DMS53 treated with DMSO at 0.1 percent for 48 hours (cell line): ENCODE results near the gene DNMT1.

Experiments used
- DNase-seq: peaks from one replicate; lab custom pipeline; 2025; ENCODE audit not compliant: unreplicated experiment; lab: John Stamatoyannopoulos, UW

DNMT1 gene

DNA sequence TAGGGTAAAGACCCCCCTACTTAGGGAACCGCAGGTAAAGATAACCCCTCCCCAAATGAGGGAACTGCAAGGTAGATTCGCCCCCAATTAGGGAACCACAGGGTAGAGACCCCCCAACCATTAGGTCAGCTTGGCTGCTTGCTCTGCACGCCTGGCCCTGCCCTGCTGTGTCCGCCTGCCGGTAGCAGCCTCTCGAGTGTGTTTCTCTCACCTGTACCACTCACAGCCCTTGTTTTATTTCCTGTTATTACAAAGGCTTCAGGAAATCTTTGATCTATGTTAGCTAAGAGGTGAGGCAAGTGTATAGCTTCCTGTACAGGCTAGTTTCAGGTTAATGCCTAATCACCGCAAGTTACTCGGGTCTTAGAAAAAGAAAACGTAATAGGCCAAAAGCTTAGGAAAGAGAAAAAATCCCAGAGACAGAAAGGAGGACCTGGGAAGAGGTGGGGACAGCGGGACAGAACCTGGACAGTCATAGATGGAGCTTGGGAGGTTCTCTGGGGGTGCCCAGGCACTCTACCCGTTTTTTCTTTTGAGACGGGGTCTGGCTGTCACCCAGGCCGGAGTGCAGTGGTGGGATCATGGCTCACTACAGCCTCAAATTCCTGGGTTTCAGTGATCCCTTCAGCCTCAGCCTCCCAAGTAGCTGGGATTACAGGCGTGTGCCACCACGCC, 51.9 kb downstream of the DNMT1 start:
- DNase-seq = no peak

DNA sequence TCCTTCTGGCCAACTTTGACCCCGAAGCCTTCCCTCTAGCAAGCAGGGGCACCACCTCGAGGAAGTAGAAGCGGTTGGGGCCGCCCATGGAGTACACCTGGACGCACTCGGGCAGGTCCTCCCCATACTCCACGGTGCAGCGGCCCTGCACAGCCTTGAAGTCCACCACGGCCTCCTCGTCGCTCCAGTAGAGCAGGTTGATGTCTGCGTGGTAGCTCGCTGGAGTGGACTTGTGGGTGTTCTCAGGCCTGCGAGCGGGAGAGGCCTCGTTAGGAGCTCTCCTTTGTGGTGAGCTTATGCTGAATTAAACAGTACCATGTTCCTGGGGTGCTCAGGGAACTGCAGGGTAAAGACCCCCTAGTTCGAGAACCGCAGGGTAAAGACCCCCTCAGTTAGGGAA, 52.8 kb downstream of the DNMT1 start:
- no peak for DNase-seq

DNA sequence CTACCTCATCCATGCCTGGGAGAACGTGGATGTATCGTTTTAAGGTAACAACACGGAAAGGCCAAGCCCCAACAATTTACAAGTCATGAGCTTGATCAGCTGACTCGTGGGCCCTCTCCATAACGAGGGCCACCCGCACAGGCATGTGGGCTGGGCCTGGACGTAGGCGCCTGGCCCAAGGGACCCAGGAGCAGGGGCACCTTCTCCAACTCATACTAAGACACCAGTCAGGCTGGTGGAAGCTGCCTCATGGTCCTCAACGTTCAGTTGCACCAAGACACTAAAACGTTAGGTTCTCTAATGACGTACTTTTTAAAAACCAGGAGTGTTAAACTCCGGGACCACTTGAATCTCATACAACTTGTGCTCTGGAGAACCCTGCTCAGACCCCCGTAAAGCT, 53.3 kb downstream of the DNMT1 start:
- DNase-seq = no peak

DNA sequence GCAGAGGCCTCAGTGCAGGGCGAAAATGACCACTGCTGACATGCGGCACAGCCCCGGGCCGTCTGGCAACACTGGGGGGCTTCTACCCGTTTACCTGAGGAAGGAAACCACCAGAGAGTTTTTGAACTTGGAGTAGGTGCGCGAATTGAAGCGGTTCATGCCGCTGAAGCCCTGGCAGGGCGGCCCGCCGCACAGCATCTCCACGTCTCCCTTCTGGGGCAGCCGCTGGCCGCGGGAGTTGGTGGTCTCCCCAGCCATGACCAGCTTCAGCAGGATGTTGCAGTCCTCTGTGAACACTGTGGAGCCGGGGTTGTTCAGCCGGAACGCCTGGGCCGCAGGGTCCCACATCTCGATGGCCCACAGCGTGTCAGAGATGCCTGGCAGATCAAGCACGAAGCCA, 54.8 kb downstream of the DNMT1 start:
- no peak for DNase-seq

DNA sequence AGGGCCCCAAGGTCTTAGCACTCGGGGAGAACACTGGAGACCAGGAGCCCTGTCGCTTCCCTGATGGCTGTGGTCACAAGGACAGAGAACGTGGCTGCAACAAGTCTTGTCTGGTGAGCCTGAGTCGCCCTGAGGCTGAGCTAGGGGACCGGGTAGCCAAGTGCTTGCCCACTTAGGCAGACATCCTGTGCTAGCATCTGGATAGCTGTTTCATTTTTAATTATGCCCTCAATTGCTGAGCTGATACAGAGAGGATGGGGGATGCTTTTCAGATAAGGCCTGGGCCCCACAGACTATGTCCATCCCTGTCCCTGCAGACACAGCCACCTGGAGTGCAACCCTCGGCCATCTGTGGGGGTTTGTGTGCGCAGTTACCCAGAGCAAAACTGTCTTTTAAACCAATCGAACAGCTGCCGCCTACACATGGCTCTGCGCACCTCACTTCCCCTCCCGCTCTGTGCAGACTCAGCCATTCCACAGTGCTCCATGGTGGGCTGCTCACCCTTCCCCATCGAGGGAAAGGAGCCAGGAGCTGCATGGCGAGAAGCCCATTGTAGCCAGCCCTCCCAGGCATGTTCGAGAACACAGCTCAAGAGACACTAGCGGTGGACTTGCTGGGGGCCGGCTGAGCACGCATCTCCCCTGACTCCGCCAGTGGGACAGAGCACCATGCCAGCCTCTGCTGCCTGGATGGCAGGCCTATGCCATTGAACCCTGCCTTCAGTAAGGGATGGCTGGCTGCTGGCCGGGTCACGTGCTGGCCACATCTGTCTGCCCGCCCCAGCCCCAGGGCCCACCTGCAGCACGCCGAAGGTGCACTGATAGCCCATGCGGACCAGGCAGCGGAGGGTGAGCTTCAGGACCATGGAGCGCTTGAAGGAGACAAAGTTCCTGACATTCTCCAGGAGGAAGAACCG, 55.6 kb downstream of the DNMT1 start:
- no peak for DNase-seq

DNA sequence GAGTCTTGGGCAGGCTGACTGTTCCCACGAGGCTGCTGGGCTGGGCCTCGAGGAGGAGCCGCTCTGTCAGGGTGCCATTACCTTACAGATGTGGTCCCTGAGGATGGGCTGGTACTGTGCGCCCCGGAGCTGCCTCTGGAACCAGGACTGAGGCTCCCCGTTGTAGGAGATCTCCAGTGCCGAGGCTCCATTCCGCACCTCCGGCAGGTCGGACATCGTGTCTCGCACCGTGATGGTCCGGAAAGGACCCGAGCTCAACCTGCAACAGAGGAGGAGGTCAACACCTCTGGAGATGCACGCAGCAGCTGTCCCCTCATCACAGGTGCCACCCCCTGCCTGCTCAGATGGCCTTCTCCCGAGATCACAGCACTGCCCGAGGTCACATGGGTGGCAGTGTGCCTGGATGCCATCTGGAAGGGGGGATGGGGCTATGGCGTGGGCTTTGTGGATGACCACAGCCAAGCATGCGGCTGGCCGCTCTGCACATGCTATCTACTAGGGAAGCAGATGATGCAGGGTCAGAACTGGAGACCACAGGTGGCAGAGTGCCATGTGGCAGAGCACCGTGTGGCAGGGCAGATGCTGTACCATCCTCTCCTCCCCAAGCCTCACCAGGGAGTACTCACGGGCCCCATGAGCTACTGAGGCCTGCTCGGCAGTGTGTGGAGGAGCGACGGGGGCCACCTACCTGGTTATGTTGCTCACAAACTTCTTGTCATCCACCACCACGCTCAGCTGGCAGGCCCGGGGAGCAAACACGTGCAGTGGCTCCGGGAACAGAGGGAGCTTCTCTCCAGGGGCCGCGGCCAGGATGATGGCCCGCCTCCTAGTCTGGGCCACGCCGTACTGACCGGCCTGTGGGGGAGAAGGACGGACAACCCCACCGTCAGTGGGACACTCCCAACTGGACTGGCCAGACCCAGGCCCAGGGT, 56.7 kb downstream of the DNMT1 start:
- DNase-seq = no peak

DNA sequence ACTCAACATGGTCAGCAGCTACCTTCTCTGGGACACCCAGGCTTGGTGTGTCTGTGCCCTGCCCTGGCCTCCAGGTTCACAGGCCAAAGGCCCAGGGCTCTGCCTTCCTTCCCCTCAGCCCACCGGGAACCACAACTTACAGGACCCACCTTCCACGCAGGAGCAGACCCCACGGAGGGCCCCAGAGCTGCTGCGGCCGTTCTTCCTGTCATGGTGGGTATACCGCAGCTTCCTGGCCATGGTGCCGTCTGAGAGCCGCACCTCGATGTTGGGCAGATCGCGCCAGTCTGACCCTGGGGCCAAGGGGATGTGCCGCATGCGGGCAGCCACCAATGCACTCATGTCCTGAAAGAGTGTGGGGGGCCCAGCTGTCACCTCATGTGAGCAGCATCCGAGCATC, 57.8 kb downstream of the DNMT1 start:
- DNase-seq = no peak

DNA sequence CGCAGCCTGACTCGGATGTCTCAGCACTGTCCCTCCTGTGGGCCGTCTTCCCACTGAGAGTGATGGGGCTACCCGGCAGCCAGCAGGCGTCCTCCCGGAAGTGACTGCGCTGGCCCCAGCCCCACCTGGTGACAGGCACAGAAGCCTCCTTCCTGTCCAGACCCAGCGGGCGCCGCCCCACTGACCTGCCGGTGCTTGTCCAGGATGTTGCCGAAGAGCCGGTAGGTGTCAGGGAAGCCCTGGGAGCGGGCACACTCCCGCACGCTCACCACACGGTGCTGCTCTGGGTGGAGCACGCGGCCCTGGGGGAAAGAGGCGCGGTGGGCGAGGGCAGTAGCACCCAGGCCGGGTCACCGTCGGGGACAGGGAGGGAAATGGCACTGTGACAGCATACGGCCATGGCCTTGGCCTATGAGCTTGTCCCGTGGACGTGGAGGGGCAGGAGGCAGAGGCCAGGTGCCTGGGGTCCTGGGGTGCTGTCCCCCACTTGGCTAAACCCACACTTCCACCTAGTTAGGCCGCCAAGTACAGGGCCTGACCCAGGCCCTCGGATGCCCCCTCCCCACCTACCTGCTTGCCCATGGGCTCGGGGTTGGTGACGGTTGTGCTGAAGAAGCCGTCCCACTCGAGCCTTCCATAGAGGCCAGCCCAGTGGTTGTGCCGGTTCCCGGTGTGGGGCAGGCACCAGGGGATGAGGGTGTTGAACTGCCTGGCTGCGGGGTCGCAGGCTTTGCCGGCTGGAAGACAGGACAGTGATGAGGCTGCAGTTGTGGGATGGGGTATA, 59.0 kb downstream of the DNMT1 start:
- no peak for DNase-seq

DNA sequence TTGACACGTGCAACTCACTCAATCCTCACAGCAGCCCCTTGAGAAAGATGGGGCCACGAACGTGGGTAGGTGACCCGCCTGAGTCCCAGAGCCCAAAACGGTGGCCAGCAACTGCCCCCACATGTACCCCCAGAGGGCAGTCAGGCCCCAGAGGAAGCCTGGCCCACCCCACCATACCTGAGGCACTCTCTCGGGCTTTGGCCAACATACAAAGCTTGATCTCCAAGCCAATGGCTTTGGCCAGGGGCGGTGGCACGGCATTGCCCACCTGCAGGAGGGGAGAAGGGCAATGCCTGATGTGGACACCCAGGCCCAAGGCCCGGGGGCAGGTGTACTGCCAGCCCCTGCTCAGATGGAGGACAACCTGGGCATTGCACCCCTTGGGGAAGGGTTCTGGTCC, 60.7 kb downstream of the DNMT1 start:
- DNase-seq = no peak

DNA sequence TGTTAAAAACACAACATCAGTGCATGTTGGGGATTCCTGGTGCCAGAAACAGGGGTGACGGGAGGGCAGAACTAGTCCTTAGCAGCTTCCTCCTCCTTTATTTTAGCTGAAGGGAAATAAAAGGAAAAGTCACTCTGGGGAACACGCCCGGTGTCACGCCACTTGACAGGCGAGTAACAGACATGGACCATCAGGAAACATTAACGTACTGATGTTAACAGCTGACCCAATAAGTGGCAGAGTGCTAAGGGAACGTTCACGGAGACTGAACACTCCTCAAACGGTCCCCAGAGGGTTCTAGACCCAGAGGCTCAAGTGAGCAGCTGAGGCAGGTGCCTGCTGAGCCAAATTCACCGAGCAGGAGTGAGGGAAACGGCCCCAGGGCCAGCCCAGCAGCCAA, 61.2 kb downstream of the DNMT1 start:
- no peak for DNase-seq

DNA sequence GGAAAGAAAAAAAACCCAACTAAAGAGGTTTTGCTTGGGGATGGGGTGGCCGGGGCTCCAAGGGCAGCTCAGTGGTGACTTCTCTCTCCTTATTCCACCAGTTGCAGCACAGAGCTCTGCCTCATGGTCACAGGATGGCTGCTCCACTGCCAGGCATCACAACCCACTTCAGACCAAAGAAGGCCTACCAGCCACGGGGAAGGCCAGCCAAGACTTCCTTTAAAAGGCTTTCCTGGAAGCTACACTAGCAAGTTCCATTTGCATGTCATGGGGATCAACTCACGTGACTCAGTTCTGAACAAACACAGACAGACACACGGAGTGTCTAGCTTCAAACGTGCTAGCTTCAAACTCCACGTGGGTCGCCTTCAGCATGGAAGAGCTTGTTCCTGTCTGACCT, 61.8 kb downstream of the DNMT1 start:
- DNase-seq = no peak

DNA sequence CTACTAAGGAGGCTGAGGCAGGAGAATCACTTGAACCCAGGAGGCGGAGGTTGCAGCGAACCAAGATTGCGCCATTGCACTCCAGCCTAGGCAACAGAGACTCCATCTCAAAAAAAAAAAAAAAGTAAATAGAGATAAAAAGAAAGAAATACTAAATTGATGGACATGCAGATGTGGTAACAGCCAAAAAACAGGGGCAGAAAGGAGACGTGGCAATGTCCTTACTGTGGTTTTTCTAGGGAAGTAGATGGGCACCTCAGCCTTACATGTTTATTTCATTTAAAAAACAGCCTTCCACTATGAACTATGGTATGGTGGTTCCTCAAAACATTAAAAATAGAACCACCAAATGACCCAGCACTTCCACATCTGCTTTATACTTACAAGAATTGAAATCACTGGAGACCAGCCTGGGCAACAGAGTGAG, 68.5 kb downstream of the DNMT1 start:
- no peak for DNase-seq

DNA sequence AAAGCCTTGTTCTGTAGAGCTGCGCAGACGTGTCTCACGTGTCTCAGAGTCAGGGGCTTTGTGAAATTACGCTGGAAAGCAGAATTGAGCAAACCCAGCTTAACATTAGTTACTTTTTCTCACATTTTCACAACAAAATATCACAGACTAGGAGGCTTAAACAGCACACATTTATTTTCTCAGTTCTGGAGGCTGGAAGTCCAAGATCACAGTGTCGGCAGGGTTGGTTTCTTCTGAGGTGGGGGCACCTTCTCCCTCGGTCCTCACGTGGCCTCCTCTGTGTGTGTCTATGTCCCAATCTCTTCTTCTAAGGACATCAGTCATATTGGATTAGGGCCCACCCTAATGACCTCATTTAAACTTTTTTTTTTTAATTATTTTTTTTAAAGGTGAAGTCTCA, 70.3 kb downstream of the DNMT1 start:
- no peak for DNase-seq

DNA sequence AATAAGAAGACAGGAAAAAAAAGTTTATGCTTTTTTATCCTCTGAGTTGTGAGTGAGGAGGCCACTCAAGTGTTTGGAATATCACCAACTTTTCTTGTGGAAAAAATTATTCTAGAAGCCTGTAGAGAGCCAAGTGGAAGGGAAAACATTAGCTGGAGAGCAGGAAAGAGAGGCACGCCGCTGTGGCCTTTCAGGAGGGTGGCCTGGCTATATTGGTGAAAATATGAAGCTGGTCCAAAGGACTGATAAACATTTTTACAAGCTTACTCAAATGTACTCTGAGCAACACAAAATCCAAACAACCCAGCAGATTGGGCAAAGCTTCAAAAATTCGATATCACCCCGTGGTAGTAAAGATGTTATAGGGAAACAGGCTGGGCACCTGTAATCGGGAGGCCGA, 72.7 kb downstream of the DNMT1 start:
- DNase-seq = no peak

DNA sequence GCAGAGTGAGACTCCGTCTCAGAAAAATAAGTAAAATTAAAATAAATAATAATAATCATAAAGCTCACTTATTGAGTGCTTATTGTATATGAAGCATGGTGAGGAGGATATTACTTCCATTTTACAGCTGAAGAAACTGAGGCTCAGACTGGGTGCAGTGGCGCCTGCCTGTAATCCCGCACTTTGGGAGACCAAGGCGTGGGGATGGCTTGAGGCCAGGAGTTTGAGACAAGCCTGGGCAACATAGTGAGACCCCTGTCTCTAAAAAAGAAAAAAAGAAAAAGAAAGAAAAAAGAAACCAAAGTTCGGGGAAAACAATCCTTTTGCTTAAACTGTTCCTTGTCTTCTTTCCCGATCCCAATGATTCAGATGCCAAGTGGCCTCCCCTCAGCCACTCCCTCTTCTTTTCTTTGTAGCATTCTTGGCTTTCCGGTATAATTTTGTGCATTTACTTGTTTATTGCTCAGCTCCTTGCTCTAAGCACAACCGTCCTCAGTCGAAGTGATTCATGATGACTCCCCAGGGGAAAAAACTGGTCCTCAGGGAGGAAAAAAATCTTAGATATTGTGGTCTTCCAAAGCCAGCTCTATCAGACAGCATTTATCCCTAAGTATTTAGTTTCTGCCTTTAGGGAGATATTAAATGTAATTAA, 74.1 kb downstream of the DNMT1 start:
- DNase-seq = no peak

DNA sequence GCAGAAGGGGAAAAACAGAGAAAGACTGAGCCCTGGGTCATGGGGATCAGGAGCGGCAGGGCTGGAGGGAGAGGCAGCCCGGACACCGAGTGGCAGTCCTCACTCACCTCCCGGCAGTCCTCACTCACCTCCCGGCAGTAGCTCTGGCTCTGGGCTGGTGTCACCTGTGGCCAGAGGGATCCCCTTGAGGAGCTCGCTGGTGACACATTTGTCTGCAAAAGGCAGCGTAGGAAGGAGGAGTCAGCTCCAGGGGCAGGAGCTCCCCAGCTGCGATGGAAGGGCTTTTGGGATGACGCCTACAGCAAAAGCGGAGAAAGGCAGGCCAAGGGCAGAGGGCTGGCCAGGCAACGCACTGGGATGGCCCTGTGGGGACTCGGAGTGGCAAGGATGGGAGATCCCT, 75.8 kb downstream of the DNMT1 start:
- DNase-seq = no peak

DNA sequence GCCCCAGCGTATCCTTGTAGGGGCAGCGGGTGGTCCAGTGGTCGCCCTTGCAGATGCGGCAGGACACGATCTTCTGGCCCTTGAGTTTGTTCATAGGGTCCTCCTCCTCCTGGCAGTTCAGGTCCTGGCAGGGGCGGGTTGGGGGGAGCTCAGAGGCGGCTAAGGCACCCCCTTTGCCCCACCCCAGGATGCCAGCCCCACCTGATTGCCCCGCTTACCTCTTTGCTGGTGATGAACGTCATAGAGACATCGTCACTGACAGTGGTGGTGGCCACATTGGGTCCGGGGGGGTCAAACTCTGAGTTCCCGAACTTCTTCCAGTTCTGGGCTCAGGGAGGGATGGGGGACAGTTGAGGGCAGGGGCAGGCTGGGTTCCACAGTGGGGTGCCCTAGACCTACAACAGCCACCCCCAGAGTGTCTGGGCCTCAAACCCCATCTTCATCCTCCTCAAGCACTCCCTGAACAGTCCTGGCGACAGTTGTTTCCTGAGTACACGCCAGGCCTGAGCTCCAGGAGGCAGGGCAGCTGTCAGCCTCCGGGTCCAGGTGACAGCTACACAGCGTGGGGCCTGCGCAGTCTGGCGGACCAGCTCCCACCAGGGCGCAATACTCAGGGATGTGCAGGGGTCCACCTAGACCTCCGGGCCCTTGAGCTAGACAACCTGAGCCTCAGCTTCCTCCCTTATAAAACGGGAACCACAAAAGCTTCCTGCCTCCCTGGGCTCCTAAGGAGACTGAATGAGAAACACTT, 77.7 kb downstream of the DNMT1 start:
- no peak for DNase-seq

DNA sequence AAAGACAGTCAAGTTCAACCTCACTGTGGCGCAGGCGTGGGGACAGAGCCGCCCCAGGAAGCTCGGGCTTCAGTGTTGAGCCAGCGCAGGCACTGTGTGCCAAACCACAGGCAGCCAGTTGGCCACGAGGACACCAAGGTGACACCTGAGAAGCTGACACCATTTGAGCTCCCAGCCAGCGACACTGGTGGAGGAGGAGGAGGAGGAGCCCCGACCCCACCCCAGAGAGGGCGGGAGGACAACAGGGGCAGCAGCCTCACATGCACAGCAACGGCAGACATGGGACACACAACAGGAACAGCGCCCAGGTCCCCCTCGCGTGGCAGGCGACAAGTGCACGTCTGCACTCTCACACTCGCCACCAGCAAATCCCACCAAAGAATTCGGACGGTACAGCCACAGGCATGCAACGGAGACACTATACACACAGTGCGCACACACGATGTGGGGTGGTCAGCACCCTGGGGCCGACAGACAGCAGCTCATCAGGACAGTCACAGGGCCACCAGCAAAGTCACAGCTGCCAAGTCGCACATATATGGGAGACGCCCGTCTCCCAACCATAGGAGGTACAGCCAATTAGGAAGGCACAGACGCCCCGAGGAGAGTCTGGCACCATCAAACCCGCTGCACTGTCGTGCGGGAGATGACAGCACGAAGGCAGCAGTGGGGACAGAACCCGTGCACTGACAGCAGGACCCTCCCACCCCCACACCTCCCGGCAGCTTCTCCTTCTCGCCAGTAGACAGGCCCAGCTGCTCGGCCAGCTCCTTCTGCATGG, 78.5 kb downstream of the DNMT1 start:
- DNase-seq = no peak
